Left lung (tissue), 10 donors: ENCODE data around the gene IL10. TPM values are rescaled to one million over a fixed set of nuclear protein-coding genes. Genes with fewer than 3 reads are reported as not detected.
A peak's percentile ranks its signal among the peaks of the same experiment; 100 is the strongest.
"Not testable (repeated sequence)": the region's sequence is repeated elsewhere in the genome, so short reads cannot be mapped to it uniquely, and the experiment has no call there.

Experiments used
- ATAC-seq: fragments of 200-7000 bp; cut with Tn5 transposase; one replicate; pipeline ENCODE4 v1.9.1; 2020; ENCODE audit warnings: moderate library complexity
- DNase-seq, 4 donors: peaks; one replicate each; pipeline ENCODE4 v3.0.0-alpha.2; 2013 to 2020
- H3K27ac ChIP-seq, 2 donors: fragments of 200-600 bp; sonication (generic) in 1 of 2; one replicate each; pipeline versions ENCODE4 v1.5.0 to v1.8.0; 2020 to 2021
- H3K27me3 ChIP-seq, 2 donors: fragments of 200-600 bp; sonication (generic) in 1 of 2; one replicate each; pipeline versions ENCODE4 v1.5.0 to v1.8.0; 2020 to 2021
- H3K36me3 ChIP-seq, 2 donors: fragments of 200-600 bp; sonication (generic) in 1 of 2; one replicate each; pipeline versions ENCODE4 v1.5.0 to v1.8.0; 2020 to 2021
- H3K4me1 ChIP-seq, 2 donors: fragments of 200-600 bp; one replicate each; pipeline ENCODE4 v1.8.0; 2021
- H3K4me3 ChIP-seq, 2 donors: fragments of 200-600 bp; sonication (generic) in 1 of 2; one replicate each; pipeline versions ENCODE4 v1.5.0 to v1.8.0; 2020 to 2021; ENCODE audit warnings: mild to moderate bottlenecking in 1 of 2
- H3K9me3 ChIP-seq, 2 donors: fragments of 200-600 bp; sonication (generic) in 1 of 2; one replicate each; pipeline versions ENCODE4 v1.5.0 to v1.8.0; 2020 to 2021
- CTCF ChIP-seq, 2 donors: fragments of 200-600 bp; sonication (generic) in 1 of 2; IDR thresholded peaks; one replicate each; pipeline versions ENCODE4 v1.5.0 to v1.8.0; 2021; ENCODE audit warnings: antibody characterized with exemption in 2 of 2
- intact Hi-C, 2 donors: fragments of 100-400 bp; cut with DNase I; formaldehyde crosslinking; loops; one replicate each; pipeline versions ENCODE4 v1.11.2 to v1.14.2; 2022
- polyA plus RNA-seq, 6 donors: library from polyadenylated mRNA; unstranded; fragments of 120-200 nt; gene quantifications; one replicate each; pipeline ENCODE4 v1.2.1, GENCODE V29; 2013; ENCODE audit not compliant: insufficient read length in 6 of 6
- total RNA-seq, 2 donors: library from RNA; stranded (reverse); fragmentation: NEBNext Ultra II Directional; extraction: Animal tissue kit (Norgen Biotek cat#: 25700); gene quantifications; one replicate each; pipeline ENCODE4 v1.2.1, GENCODE V29; 2021
- donor health status: DM: no; HTN: yes; CAD: no.
- donor health status: DM: no; HTN: no; CAD: no.

The IL10 gene
- total and polyA plus RNA-seq, 8 donors: 0.24 to 6.2 (median 0.59) TPM

- peak overlapping the region in 1 of 2 donors; percentile 80 for H3K27ac ChIP-seq
- H3K36me3 ChIP-seq: peaks cover 0 to 8% of the 10 kb centered on the region in 2 donors
- peak overlapping the region in 1 of 2 donors; percentile 39 for H3K4me3 ChIP-seq
- no peak for ATAC-seq
- no peak for TF ChIP-seq CTCF (IDR thresholded peaks at IDR 0.05)
- no peak for DNase-seq
- H3K27me3 ChIP-seq: no peaks in the 10 kb centered on the region
- intact Hi-C loops: no loop called here
- H3K9me3 ChIP-seq: no peaks in the 10 kb centered on the region
- peaks cover 10 to 85% of the 10 kb centered on the region in 2 donors for H3K4me1 ChIP-seq
Measured at GRCh38 chr1:206768472-206769303, 3.6 kb downstream of the IL10 start.

- H3K27ac ChIP-seq: peak overlapping the region in 1 of 2 donors; percentile 61
- DNase-seq (peak in 3 of 4 donors; percentile 47 to 91 (median 87)), ATAC-seq (peak; percentile 92)
- peaks cover 10 to 66% of the 10 kb centered on the region in 2 donors for H3K4me1 ChIP-seq
- no peak overlapping the region for H3K4me3 ChIP-seq
- TF ChIP-seq CTCF (IDR thresholded peaks at IDR 0.05): no peak
- intact Hi-C loops: no loop called here
- H3K27me3 ChIP-seq: no peaks in the 10 kb centered on the region
- peaks cover 0 to 8% of the 10 kb centered on the region in 2 donors for H3K36me3 ChIP-seq
- H3K9me3 ChIP-seq: no peaks in the 10 kb centered on the region
Measured at GRCh38 chr1:206766251-206766856, 5.9 kb downstream of the IL10 start.

GRCh38 chr1:206765771-206766170 lies 6.5 kb downstream of the IL10 start:
- Histone ChIP-seq H3K27ac (peak overlapping the region in 1 of 2 donors; percentile 61), H3K4me1 (peaks cover 10 to 60% of the 10 kb centered on the region in 2 donors)
- intact Hi-C loops, H3K9me3 ChIP-seq, H3K36me3 ChIP-seq, ATAC-seq, H3K27me3 ChIP-seq, DNase-seq, H3K4me3 ChIP-seq: not testable (repeated sequence)

DNA sequence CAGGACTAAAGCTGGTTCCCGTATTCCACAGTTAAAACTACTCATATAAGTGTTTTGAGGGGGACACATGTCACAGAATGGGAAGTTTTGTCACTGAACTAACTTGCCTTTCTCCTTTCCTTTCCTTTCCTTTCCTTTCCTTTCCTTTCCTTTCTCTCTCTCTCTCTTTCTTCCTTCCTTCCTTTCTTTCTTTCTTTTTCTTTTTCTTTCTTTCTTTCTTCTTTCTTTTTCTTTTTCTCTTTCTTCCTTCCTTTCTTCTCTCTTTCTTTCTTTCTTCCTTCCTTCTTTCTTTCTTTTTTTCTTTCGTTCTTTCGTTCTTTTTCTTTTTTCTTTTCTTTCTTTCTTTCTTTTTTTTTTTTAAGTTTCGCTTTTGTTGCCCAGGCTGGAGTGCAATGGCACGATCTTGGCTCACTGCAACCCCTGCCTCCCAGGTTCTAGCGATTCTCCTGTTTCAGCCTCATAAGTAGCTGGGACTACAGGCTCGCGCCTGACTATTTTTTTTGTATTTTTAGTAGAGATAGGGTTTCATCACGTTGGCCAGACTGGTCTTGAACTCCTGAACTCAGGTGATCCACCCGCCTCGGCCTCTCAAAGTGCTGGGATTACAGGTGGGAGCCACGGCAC lies 9.4 kb downstream of the IL10 start:
- ATAC-seq, H3K4me3 ChIP-seq, H3K9me3 ChIP-seq, H3K27me3 ChIP-seq, DNase-seq, H3K27ac ChIP-seq, H3K36me3 ChIP-seq, intact Hi-C loops: not testable (repeated sequence)
- H3K4me1 ChIP-seq: peaks cover 6 to 31% of the 10 kb centered on the region in 2 donors

DNA sequence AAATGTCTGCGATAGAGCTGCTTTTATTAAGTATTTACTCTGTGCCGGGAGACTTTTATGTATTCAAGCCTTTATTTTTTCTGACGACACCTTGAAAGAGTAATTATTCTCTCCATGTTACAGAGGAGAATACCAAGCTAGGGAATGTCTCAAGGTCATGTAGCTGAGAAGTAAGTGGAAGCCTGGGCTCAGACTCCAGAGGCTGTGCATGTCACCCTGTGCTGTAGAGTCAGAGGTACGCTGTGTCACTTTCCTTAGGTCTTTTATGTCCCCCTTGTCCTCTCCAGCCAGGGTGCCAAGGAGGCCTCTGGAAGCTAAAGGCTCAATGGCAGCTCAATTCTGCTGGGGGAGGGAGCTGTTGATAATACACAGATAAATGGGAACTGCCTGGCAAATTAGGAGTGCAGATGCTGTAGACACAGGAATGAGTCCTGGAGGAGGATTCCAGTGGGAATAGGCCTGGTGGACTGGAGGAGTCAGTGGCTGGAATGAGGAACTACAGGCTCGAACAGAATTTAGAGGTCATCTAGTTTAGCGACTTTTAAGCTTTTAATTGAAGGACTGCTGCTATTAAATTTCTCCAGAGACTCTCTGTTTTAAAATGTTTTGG lies 11.0 kb downstream of the IL10 start:
- ATAC-seq: no peak
- H3K9me3 ChIP-seq: no peaks in the 10 kb centered on the region
- no peak overlapping the region for H3K4me3 ChIP-seq
- H3K4me1 ChIP-seq: peaks cover 0 to 19% of the 10 kb centered on the region in 2 donors
- DNase-seq: no peak
- H3K27ac ChIP-seq: no peak overlapping the region
- intact Hi-C loops: no loop called here
- TF ChIP-seq CTCF (IDR thresholded peaks at IDR 0.05): no peak
- H3K36me3 ChIP-seq: no peaks in the 10 kb centered on the region
- H3K27me3 ChIP-seq: no peaks in the 10 kb centered on the region
